NCI-H510A (cell line): Measurements from ENCODE around the gene MATN4.

Source experiments
- DNase-seq: peaks from one replicate; lab custom pipeline; 2025; lab: John Stamatoyannopoulos, UW

MATN4 gene

DNA sequence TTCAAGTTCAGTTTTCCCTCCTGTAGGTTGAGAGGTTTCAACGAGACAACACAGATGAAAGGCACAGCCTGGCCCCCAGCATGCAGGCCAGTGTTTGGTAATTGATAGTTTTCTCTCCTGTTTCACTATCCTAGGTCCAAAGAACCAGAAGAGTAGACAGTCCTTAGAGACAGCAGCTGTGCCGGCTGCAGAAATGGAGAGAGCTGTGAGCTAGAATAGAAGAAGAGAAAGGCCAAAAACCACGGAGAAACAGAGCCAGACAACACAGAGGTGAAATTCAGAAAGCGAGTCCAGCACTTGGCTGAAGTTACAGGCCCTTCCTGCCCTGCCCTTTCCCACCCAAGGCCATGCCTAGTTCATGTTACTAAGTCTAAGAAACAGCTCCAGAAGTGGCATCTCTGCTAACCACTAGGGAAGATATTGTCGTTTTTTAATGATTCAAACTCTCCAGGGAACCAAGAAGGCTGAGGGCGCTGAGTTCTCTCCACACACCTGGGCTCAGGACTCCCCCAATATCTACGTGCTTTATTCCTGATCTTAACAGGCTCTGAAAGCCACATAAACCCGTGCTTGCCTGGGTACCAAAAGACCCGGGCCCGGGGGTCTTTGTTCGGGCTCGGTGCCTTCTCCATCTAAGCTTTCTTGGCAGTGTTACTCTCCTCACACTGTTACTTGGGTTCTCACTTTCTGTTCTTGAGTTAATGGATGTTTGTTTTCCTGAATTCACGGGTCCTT is 18.0 kb downstream of the MATN4 start:
- DNase-seq, result no peak

GRCh38 chr20:45288860-45289259 is 19.2 kb downstream of the MATN4 start:
- no peak for DNase-seq

DNA sequence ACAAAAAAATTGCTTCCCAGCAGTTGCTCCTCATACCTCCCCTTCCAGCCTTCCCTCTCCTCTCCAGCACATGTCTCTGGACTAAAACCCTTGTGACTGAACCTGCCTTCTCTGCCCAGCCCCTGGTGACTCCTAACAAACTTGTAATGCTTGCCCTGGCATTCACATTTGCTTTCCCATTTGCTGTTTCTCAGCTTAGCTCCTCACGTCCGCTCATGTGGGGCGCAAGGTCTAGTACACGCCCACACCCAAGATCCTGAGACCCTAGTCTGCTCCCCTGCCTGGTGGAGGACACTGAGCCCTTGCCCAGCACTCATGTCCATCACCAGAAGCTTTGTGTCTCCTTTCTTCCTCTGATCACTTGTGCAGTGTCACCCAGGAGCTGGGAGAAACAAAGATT is 19.7 kb downstream of the MATN4 start:
- no peak for DNase-seq

GRCh38 chr20:45283551-45284057 is 24.5 kb downstream of the MATN4 start:
- DNase-seq, result no peak

- DNase-seq, result no peak
Measured at GRCh38 chr20:45282700-45283550, 25.2 kb downstream of the MATN4 start.

- no peak for DNase-seq
Measured at GRCh38 chr20:45279992-45280391, 28.1 kb downstream of the MATN4 start.

- no peak for DNase-seq
Measured at GRCh38 chr20:45275338-45275737, 32.8 kb downstream of the MATN4 start.

DNA sequence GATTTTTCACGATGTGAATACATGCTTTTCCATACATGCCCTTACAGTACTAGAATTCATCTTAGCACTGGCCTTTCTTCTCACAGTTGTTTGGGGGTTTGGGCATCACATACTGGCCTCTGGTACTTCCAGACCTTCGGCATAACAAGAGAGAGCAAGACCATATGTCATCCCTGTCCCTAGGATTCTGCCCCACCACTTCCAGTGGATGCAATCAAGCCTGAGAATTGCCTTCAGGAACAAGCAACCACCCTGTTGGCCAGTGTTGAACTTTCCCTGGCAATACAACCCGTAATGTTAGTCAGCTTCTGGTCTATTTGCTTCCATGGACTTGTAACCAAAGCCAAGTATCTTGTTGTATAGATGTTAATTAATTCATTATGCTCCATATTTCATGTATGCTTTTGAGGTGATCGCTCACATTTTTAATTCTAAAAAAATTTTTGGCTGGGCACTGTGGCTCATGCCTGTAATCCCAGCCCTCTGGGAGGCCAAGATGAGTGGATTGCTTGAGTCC is 38.3 kb downstream of the MATN4 start:
- DNase-seq, result no peak

- no peak for DNase-seq
Measured at GRCh38 chr20:45269056-45269455, 39.0 kb downstream of the MATN4 start.

DNA sequence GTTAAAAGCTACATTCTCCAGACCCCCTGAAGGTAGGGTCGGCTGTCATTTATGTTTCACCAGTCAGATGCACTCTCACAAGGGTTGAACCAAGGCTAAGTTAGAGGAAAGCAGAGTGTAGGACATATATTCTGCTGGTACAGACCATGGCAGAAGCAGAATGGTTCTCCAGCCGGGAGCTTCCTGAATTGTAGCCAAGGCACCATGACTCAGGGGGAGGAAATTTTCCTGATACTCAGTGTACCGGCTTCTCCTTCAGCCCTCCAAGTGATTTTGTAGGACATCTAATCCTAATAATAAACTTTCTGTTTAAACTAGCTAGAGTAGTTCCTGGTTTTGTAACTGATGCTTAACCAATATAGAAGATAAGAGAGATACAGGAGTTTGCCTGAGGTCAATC is 39.6 kb downstream of the MATN4 start:
- no peak for DNase-seq

GRCh38 chr20:45266977-45267376 is 41.1 kb downstream of the MATN4 start:
- DNase-seq, result no peak

DNA sequence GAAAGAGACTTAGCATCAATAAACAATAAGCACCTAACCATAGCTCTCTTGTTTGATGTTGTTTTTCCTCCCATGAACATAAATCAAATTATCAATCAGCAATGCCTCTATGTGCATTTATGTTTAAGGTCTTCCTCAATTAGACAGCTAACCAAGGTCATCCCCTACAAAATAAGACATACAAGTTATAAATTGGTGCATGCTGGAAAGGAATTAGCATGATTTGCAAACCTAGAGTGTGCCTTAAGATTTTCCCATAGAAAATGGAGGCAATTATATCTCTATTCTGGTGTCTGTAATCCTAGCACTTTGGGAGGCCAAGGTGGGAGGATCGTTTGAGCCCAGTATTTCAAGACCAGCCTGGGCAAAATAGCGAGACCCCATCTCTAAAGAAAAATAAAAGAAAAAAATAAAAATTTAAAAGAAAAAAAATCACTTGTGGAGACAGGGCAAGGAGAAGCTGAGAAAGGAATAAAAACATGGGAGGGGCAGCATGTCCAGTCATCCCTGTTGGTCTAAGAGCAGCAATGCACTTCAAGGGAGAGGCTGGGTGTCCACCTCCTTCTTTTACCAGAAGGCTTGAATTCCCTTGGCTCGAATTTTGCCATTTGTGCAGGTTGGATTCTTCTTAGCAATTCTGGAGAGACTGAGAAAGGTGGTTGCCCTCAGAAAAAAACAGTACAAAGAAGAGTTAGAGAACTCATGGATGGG is 44.4 kb downstream of the MATN4 start:
- no peak for DNase-seq

DNA sequence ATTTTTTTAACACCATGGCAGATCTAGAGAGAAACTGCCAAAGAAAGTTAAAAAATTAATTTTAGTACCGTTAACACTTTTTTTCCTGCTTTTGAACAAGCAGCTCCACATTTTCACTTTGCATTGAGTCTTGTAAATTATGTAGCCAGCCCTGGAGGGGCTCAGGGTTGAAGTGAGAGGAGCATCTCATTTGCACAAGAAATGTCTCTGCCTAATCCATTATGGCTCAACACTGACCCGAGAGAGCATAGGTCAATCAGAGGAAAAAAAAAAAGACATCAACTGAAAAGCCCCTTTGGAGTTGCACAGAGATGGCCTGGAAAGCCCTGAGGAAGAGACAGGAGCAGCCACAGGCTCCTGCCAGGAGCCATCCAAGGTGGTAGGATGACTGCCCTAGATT is 49.4 kb downstream of the MATN4 start:
- DNase-seq, result no peak

GRCh38 chr20:45258259-45258658 is 49.8 kb downstream of the MATN4 start:
- no peak for DNase-seq

DNA sequence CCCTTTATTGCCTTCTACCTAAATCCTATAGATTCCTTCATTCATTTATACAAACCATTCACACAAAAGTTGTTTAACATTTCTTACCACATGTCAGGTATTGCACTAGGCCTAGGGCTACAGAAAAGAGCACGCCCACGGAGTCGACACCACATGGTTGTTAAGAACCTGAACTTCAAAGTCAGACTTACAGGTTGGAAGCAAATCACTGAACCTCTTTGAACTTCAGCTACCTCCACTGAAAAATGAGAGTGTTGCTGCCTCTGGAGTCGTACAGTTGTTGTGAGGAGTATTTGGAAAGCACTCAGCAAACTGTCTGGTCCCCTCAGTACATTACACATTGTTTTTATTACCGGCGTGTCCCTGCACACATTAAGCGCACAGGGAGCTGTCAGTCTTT is 50.4 kb downstream of the MATN4 start:
- no peak for DNase-seq

DNA sequence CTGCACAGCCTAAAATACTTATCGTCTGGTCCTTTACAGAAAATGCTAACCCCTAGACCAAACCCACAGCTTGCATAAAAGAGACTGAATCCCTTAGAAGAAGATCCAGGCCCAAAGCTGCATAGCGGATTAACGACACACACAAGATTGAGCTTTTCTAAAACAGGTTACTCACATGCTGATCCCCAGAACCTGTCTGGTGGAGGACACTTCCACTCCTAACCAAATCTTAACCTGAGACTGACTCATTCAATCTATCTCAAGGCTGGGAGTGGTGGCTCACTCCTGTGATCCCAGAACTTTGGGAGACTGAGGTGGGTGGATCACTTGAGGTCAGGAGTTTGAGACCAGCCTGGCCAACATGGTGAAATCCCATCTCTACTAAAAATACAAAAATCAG is 50.9 kb downstream of the MATN4 start:
- DNase-seq, result no peak

- DNase-seq, result peak; percentile 7
Measured at GRCh38 chr20:45254383-45255262, 53.5 kb downstream of the MATN4 start, which contains the start of gene SLPI. Gene SLPI (minus strand): TSS chr20:45254564. CDS start chr20:45254543, 21 bp downstream.

DNA sequence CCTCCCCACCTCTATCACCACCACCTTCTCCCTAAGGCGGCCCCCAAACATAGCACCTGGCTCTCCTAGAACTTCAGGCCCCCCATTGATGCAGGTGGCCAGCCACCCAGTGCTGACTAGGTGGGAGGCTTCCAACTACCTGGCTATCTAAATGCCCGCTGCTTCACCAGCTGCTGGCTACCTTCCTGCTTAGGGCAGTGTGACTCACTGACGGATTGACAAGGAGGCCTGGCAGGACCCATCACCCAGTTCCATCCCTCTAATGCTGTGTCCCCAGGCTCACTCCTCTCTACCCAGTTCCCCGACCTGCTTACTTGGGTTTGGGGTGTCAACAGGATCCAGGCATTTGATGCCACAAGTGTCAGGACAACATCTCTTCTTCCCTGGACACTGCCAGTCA is 54.8 kb downstream of the MATN4 start:
- no peak for DNase-seq

DNA sequence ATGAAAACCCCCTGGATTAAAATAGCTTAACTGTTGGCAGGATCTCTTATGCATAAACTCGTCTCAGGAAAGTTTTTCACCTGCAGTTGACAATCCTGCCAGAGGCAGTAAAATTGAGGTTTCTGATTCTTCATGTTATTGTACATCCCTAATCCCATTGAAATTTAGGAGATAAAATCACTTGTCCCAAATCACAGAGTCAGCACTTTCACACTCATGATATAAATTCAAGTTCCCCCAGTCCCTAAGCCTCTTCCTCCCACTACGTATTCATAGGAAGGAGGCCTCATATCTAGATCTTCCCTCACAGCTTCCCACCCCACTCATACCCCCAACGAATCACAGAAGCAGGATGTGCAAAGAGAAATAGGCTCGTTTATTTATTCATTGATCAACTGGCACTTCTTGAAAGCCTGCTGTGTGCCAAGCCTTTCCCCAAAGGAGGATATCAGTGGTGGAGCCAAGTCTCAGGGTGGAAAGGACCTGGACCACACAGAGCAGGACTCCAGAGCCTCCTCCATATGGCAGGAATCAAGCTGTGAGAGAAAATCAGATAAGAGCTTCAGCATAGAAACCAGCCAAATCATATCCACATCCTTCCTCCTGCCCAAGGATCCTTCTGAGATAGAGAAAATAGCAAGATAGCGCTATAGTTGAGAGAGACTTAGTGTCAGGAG is 56.1 kb downstream of the MATN4 start:
- no peak for DNase-seq

DNA sequence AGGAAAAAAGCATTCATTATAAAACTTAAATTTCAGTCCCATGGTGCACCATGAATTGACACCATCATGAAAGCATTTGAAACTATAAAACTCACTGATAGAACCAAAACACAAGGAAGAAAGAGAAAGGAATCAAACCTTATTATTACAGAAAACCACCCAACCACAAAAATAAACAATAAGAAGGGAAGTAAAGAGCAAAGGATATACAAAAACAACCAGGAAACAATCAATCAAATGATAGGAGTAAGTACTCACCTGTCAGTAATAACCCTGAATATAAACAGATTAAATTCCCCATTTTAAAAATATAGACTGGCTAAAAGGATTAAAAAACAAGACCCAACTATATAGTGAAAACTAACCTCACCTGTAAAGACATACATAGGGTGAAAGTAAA is 59.5 kb downstream of the MATN4 start:
- DNase-seq, result no peak

DNA sequence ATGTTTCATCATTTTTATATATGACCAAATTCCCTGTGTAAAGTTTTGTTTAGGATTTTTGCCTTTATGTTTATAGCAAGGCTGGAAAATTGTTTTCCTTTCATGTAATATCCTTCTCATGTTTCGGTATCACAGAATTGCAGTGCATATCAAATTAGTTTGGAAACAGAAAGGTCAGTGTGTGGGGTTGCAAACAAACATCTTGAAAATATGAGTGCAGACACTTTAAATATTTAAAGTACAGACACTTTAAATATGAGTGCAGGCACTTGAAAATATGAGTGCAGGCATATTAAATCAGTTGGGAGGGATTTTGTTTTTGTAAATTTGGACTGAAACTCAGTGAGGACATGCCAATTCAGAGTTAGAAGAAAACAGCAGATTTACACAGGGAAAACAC is 60.2 kb downstream of the MATN4 start:
- no peak for DNase-seq
